Subcutaneous abdominal adipose tissue (tissue), 5 donors: ENCODE measurements around the gene SEMA3B.
"Not testable (repeated sequence)": the region's sequence is repeated elsewhere in the genome, so short reads cannot be mapped to it uniquely, and the experiment has no call there.

Experiments used
- H3K27ac ChIP-seq: one replicate; pipeline ENCODE4 v1.7.0; 2013; ENCODE audit warnings: low read depth, mild to moderate bottlenecking, inconsistent platforms, low read length, moderate library complexity
- H3K27me3 ChIP-seq, 5 donors: one replicate each; pipeline ENCODE4 v1.7.0; 2013; ENCODE audit warnings: low read length in 5 of 5, inconsistent platforms in 1 of 5; ENCODE audit not compliant: control insufficient read depth in 5 of 5, insufficient read depth in 4 of 5
- H3K36me3 ChIP-seq, 5 donors: one replicate each; pipeline ENCODE4 v1.7.0; 2013; ENCODE audit warnings: low read length in 5 of 5; ENCODE audit not compliant: control insufficient read depth in 5 of 5, insufficient read depth in 5 of 5
- H3K4me1 ChIP-seq, 5 donors: one replicate each; pipeline ENCODE4 v1.7.0; 2013; ENCODE audit warnings: low read length in 5 of 5, mild to moderate bottlenecking in 3 of 5, moderate library complexity in 1 of 5; ENCODE audit not compliant: control insufficient read depth in 5 of 5, insufficient read depth in 5 of 5
- H3K4me3 ChIP-seq, 5 donors: one replicate each; pipeline ENCODE4 v1.7.0; 2013; ENCODE audit warnings: low read length in 5 of 5, low read depth in 1 of 5
- H3K9ac ChIP-seq, 5 donors: one replicate each; pipeline ENCODE4 v1.7.0; 2013; ENCODE audit warnings: low read length in 5 of 5, mild to moderate bottlenecking in 4 of 5, moderate library complexity in 3 of 5
- H3K9me3 ChIP-seq, 5 donors: one replicate each; pipeline ENCODE4 v1.7.0; 2013; ENCODE audit warnings: low read length in 5 of 5; ENCODE audit not compliant: control insufficient read depth in 5 of 5
- donor health status: healthy.
- donor health status: healthy.
- donor health status: healthy.
- donor health status: healthy.
- donor health status: healthy.

The SEMA3B gene

DNA sequence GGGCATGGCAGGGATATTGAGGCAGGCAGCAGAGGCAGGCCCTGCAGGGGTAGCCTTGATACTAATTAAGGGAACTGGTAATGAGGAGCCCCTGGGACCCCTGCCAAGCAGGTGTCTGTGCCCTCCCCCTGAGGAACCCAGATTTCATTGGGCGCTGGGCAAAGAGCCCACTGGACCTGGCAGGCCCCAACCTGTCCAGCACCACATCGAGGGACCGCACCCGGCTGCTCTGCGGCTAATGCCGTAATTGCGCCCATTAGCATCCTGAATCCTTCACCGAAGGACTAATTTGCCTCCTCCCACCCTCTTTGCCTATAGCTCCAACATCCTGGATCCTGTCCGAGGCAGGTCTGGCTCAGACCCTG lies 13.7 kb upstream of the SEMA3B start:
- peaks cover 10 to 73% (median 51%) of the 10 kb centered on the region in 5 donors for H3K4me1 ChIP-seq
- peak overlapping the region in 1 of 5 donors; percentile 10 for H3K4me3 ChIP-seq
- H3K27me3 ChIP-seq: no peaks in the 10 kb centered on the region
- peak overlapping the region; percentile 92 for H3K27ac ChIP-seq
- H3K9ac ChIP-seq: peak overlapping the region in 2 of 5 donors; percentile 46 to 56
- peaks cover 0 to 10% (median 6%) of the 10 kb centered on the region in 5 donors for H3K9me3 ChIP-seq
- H3K36me3 ChIP-seq: peaks cover 0 to 84% (median 66%) of the 10 kb centered on the region in 5 donors

DNA sequence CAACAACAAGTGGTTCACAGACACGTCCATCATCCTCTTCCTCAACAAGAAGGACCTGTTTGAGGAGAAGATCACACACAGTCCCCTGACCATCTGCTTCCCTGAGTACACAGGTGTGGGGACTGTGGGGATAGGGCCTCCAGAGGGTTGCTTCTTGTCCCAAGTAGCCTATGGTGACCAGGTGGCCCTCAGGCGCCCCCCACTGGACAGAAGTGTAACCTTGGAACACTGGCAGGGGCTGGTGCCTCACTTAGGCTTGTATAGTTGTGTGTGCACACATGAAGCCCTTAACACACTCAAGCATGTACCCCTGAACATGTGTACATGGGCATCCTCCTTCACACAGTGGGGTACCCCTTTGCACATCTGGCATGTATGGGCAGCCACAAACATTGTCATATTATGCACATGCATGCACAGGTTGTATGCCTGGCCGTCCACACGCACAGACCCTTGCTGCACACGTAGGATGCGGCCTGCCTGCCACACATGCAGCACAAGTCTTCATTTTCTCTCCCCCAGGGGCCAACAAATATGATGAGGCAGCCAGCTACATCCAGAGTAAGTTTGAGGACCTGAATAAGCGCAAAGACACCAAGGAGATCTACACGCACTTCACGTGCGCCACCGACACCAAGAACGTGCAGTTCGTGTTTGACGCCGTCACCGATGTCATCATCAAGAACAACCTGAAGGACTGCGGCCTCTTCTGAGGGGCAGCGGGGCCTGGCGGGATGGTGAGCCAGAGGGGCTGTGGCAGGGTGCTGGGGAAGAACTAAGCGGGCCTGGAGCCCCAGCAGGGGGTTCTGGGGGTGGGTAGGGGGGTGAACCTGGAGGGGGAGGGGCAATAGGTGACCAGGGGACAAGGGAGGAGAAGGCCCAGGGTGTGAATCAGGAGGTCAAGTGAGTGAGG lies 11.7 kb upstream of the SEMA3B start:
- Histone ChIP-seq H3K27me3 (no peaks in the 10 kb centered on the region), H3K4me3 (peak overlapping the region in 1 of 5 donors; percentile 13), H3K9ac (no peak overlapping the region), H3K36me3 (peaks cover 0 to 65% (median 57%) of the 10 kb centered on the region in 5 donors), H3K27ac (no peak overlapping the region), H3K9me3 (peaks cover 0 to 10% (median 6%) of the 10 kb centered on the region in 5 donors), H3K4me1 (peaks cover 8 to 68% (median 53%) of the 10 kb centered on the region in 5 donors)

DNA sequence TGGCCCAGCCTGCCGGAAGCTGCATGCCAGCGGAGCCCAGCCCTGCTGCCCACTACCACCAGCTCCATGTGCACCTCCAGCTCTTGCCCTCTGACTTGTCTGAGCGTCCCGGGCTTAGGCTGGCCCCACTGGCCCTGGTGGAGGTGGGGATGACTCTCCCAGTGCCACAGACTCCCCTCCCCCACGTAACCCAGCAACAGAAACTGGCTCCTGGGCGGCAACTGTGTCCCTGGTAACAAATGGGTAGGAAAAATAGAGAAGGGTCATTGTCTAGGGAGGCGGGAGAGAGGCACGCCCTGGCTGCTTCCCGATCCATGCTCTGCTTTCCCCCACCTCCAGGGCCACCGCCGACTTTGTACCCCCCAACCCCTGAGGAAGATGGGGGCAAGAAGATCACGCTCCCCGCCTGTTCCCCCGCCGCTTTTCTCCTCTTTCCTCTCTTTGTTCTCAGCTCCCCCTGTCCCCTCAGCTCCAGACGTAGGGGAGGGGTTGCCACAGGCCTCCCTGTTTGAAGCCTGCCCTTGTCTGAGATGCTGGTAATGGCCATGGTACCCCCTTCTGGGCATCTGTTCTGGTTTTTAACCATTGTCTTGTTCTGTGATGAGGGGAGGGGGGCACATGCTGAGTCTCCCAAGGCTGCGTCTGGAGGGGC lies 10.8 kb upstream of the SEMA3B start:
- H3K4me3 ChIP-seq: peak overlapping the region in 1 of 5 donors; percentile 0
- H3K36me3 ChIP-seq: peaks cover 0 to 56% (median 48%) of the 10 kb centered on the region in 5 donors
- peaks cover 8 to 63% (median 59%) of the 10 kb centered on the region in 5 donors for H3K4me1 ChIP-seq
- H3K9ac ChIP-seq: no peak overlapping the region
- peaks cover 0 to 10% (median 6%) of the 10 kb centered on the region in 5 donors for H3K9me3 ChIP-seq
- no peaks in the 10 kb centered on the region for H3K27me3 ChIP-seq
- no peak overlapping the region for H3K27ac ChIP-seq

DNA sequence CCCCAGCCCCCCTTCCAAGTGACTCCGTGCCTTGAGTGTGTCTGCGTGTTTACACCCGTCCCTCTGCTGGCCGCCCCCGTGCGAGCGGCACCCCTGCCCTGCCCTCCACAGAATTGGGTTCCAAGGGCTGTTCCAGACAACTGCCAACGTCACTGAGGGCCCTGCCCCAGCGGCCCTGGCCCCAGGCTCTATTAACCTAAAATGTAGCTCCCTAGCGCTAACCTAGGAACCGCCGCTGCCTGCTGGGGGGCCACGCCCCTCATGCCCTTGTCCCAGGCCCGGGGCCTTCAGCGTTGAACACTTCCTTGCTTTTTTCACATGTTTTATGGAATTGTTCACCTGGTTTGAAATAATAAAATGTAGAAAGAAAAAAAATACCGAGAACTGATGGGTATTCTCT lies 10.0 kb upstream of the SEMA3B start:
- Histone ChIP-seq H3K27ac (no peak overlapping the region), H3K4me1 (peaks cover 8 to 63% (median 60%) of the 10 kb centered on the region in 5 donors), H3K36me3 (peaks cover 0 to 47% (median 42%) of the 10 kb centered on the region in 5 donors), H3K4me3 (no peak overlapping the region), H3K27me3 (no peaks in the 10 kb centered on the region), H3K9ac (no peak overlapping the region), H3K9me3 (peaks cover 0 to 10% (median 6%) of the 10 kb centered on the region in 5 donors)

DNA sequence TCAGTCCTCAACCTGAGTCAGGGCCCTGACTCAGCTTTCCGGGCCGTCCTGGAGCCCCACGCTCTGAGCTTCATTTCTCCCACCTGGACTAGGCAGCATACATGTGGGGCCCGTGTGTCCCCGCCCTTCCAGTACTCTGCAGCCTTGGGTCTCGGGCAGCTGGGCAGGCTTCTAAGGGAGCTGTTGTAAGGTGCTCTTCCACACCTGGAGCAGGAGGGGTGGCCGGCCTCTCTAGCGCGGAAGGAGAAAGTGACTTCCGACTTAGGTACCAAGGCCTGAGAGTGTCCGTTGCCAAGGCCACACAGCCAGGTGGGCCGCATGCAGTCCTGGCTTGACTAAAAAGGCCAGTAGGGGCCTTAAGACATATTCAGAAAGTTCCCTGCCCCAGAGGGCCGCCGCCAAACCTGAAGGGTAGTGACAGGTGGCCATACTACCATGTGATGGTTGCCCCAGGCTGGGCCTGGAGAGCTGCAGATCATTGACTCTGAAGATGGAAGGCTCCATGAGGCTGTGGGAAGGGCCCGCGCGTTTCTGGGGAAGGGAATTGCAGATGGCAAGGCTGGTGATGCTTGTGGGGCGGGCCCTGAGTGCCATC lies 9.4 kb upstream of the SEMA3B start:
- peaks cover 0 to 10% (median 6%) of the 10 kb centered on the region in 5 donors for H3K9me3 ChIP-seq
- no peaks in the 10 kb centered on the region for H3K27me3 ChIP-seq
- peak overlapping the region; percentile 88 for H3K27ac ChIP-seq
- peak overlapping the region in 3 of 5 donors; percentile 18 to 72 (median 41) for H3K9ac ChIP-seq
- H3K4me3 ChIP-seq: peak overlapping the region in 2 of 5 donors; percentile 64 to 69
- peaks cover 6 to 63% (median 60%) of the 10 kb centered on the region in 5 donors for H3K4me1 ChIP-seq
- peaks cover 0 to 42% (median 37%) of the 10 kb centered on the region in 5 donors for H3K36me3 ChIP-seq

DNA sequence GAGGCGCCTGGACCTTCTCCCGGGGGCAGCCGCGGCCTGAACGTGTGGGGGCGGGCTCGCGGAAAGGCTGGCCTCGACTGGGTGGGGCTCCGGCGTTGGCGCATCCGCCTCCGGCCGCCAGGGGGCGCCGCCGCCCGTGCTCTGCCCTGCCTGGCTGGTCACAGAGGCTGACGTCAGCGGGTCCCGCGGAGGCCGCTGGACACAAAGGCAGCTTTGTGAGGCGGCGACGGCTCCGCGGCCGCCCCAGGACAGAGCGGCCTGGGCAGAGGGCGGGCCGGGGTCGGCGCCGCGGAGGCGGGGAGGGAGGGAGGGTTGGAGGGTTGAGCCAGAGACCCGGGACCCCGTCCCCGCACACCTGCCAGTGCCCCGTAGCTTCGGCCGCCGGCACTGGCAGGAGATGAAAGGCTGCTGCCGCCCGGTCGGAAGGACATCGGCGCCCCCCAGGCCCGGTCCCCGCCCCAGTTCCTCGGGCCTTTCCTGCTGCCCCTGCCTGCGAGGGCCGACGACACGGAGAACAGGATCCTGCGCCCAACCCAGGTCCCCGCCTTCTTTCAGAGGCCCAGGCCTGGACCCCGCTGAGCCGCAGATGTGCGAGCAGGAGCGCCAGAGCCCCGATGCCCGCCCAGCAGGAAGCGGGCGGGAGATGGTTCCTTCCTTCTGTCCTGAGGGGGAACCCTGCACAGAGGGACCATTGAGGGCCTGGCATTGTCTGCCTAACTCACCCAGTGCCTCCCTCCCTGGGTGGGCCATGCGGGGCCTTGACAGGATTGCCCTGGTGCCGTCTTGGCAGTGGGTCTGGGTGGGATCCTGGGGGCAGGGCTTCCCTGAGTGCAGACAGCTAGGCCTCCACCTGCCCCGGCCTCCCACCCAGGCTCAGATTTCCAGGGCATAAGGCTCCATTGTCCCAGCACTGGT lies 8.7 kb upstream of the SEMA3B start:
- Histone ChIP-seq H3K9me3 (peaks cover 0 to 10% (median 6%) of the 10 kb centered on the region in 5 donors), H3K4me1 (peaks cover 0 to 63% (median 58%) of the 10 kb centered on the region in 5 donors), H3K4me3 (peak overlapping the region in 4 of 5 donors; percentile 57 to 69 (median 63)), H3K9ac (peak overlapping the region; percentile 38 to 87 (median 77)), H3K36me3 (peaks cover 0 to 36% (median 30%) of the 10 kb centered on the region in 5 donors), H3K27me3 (no peaks in the 10 kb centered on the region), H3K27ac (peak overlapping the region; percentile 88)

DNA sequence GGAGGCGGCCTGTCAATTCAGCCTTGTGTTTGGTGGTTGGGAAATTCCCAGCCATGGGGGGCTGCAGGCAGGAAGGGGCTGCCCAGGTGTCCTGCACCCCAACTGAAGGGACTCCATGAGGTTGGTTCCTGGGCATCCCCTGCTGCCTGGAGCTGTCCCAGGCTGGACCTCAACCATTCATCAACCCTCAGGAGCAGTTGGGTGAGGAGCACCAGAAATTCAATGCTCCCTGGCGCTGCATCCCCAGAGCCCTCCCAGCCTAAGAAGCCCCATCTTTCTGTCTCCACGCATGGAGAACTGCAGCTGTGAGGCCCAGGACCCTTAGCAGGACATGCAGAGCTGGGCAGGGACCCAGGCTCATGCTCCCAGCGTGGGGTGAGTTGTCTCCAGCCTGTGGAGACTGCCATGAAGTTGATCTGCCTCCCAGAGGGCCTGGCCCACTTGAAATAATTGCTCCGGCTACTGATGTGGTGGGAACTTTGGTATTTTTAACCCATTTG lies 8.0 kb upstream of the SEMA3B start:
- H3K4me1 ChIP-seq: peaks cover 2 to 66% (median 59%) of the 10 kb centered on the region in 5 donors
- peak overlapping the region; percentile 38 to 87 (median 77) for H3K9ac ChIP-seq
- H3K9me3 ChIP-seq: peaks cover 0 to 10% (median 6%) of the 10 kb centered on the region in 5 donors
- H3K27me3 ChIP-seq: no peaks in the 10 kb centered on the region
- H3K27ac ChIP-seq: peak overlapping the region; percentile 88
- H3K36me3 ChIP-seq: peaks cover 0 to 32% (median 27%) of the 10 kb centered on the region in 5 donors
- peak overlapping the region; percentile 15 to 69 (median 62) for H3K4me3 ChIP-seq

DNA sequence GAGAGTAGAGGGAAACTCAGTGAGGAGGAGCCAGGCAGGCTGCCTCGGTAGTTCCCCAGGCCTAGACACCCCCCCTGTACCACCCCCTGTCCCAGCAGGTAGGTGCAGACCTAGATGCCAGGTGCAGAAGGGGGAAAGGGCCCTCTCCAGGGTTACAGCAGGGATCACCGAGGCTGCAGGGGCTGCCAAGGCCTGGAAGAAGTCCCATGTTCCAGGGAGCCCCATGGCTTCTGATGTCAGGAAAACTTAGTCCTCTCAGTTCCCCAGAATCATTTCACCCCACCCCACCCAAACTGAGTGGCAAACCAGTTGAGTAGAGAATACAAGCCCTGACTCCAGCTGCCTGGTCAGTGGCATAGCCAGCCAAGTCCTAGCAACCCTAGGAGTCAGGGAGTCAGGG lies 7.4 kb upstream of the SEMA3B start:
- Histone ChIP-seq H3K9me3 (peaks cover 0 to 10% (median 6%) of the 10 kb centered on the region in 5 donors), H3K36me3 (peaks cover 0 to 27% (median 22%) of the 10 kb centered on the region in 5 donors), H3K4me1 (peaks cover 4 to 68% (median 63%) of the 10 kb centered on the region in 5 donors), H3K27me3 (no peaks in the 10 kb centered on the region), H3K9ac (peak overlapping the region in 3 of 5 donors; percentile 22 to 87 (median 25)), H3K27ac (peak overlapping the region; percentile 88), H3K4me3 (peak overlapping the region in 1 of 5 donors; percentile 15)

DNA sequence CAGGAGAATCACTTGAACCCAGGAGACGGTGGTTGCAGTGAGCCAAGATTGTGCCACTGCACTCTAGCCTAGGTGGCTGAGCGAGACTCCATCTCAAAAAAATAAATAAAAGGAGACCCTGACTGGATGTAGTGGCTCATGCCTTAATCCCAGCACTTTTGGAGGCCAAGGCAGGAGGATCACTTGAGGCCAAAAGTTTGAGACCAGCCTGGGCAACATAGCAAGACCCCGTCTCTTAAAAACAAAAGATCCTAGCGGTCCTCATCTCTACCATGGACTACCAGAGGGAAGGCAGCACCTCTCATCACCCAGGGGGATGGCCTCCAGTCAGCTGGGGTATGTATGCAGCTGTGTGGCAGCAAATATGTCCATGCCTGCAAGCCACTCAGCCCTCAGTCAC lies 6.7 kb upstream of the SEMA3B start:
- Histone ChIP-seq H3K4me1 (peaks cover 7 to 75% (median 69%) of the 10 kb centered on the region in 5 donors), H3K27ac (peak overlapping the region; percentile 65), H3K36me3 (peaks cover 0 to 20% (median 15%) of the 10 kb centered on the region in 5 donors)
- not testable (repeated sequence) for H3K27me3 ChIP-seq, H3K9ac ChIP-seq, H3K4me3 ChIP-seq, H3K9me3 ChIP-seq
